Nephron progenitor cell (in vitro differentiated cells): ENCODE data around the gene SYT7.

Experiments used
- DNase-seq: peaks from one replicate; pipeline ENCODE4 v3.0.0; 2021
- H3K27ac Mint-ChIP-seq: 2 replicates; pipeline ENCODE4 v1.8.0; 2021; ENCODE audit warnings: mild to moderate bottlenecking, moderate library complexity, mixed read lengths
- H3K27me3 Mint-ChIP-seq: 2 replicates; pipeline ENCODE4 v1.8.0; 2021; ENCODE audit warnings: mild to moderate bottlenecking, low read depth, mixed read lengths; ENCODE audit not compliant: poor library complexity
- H3K36me3 Mint-ChIP-seq: 2 replicates; pipeline ENCODE4 v1.8.0; 2021; ENCODE audit warnings: low read depth, mixed read lengths
- H3K4me1 Mint-ChIP-seq: 2 replicates; pipeline ENCODE4 v1.8.0; 2021; ENCODE audit warnings: mixed read lengths
- H3K4me3 Mint-ChIP-seq: 2 replicates; pipeline ENCODE4 v1.8.0; 2021; ENCODE audit warnings: mild to moderate bottlenecking, moderate library complexity, mixed read lengths
- H3K9me3 Mint-ChIP-seq: 2 replicates; pipeline ENCODE4 v1.8.0; 2021; ENCODE audit warnings: mild to moderate bottlenecking, moderate library complexity, mixed read lengths
- CTCF ChIP-seq: fragments of 200-600 bp; sonication (generic); IDR thresholded peaks from 2 replicates; pipeline ENCODE4 v1.5.0; 2021; ENCODE audit warnings: antibody characterized with exemption

SYT7 gene

GRCh38 chr11:61551634-61552033 lies 29.2 kb downstream of the SYT7 start:
- H3K27me3 Mint-ChIP-seq: peaks cover 40% of the 10 kb centered on the region
- no peaks in the 10 kb centered on the region for H3K9me3 Mint-ChIP-seq
- H3K4me3 Mint-ChIP-seq: no peak overlapping the region
- H3K27ac Mint-ChIP-seq: no peak overlapping the region
- H3K36me3 Mint-ChIP-seq: no peaks in the 10 kb centered on the region
- TF ChIP-seq CTCF: no peak
- peaks cover 72% of the 10 kb centered on the region for H3K4me1 Mint-ChIP-seq
- DNase-seq: no peak

GRCh38 chr11:61550665-61551227 lies 30.1 kb downstream of the SYT7 start:
- TF ChIP-seq CTCF: no peak
- H3K27ac Mint-ChIP-seq: no peak overlapping the region

GRCh38 chr11:61549662-61550568 lies 31.0 kb downstream of the SYT7 start:
- peaks cover 78% of the 10 kb centered on the region for H3K4me1 Mint-ChIP-seq
- no peak for TF ChIP-seq CTCF
- no peaks in the 10 kb centered on the region for H3K9me3 Mint-ChIP-seq

More at GRCh38 chr11:61550665-61551227, 30.1 kb downstream of the SYT7 start:
- Mint-ChIP-seq H3K4me3 (no peak overlapping the region), H3K27me3 (peaks cover 31% of the 10 kb centered on the region), H3K36me3 (no peaks in the 10 kb centered on the region), H3K9me3 (no peaks in the 10 kb centered on the region), H3K4me1 (peaks cover 75% of the 10 kb centered on the region)
- DNase-seq: no peak

GRCh38 chr11:61549177-61549576 lies 31.7 kb downstream of the SYT7 start:
- H3K27ac Mint-ChIP-seq: no peak overlapping the region
- no peaks in the 10 kb centered on the region for H3K9me3 Mint-ChIP-seq
- H3K36me3 Mint-ChIP-seq: no peaks in the 10 kb centered on the region
- no peak for DNase-seq
- no peak for TF ChIP-seq CTCF
- H3K4me3 Mint-ChIP-seq: no peak overlapping the region
- peaks cover 16% of the 10 kb centered on the region for H3K27me3 Mint-ChIP-seq
- H3K4me1 Mint-ChIP-seq: peaks cover 75% of the 10 kb centered on the region

More at GRCh38 chr11:61549662-61550568, 31.0 kb downstream of the SYT7 start:
- no peak overlapping the region for H3K4me3 Mint-ChIP-seq
- no peak overlapping the region for H3K27ac Mint-ChIP-seq
- DNase-seq: no peak
- H3K36me3 Mint-ChIP-seq: no peaks in the 10 kb centered on the region
- peaks cover 23% of the 10 kb centered on the region for H3K27me3 Mint-ChIP-seq

GRCh38 chr11:61547246-61547645 lies 33.6 kb downstream of the SYT7 start:
- DNase-seq: no peak
- Mint-ChIP-seq H3K27me3 (peaks cover 11% of the 10 kb centered on the region), H3K4me3 (no peak overlapping the region), H3K4me1 (peaks cover 75% of the 10 kb centered on the region), H3K9me3 (no peaks in the 10 kb centered on the region), H3K27ac (no peak overlapping the region), H3K36me3 (no peaks in the 10 kb centered on the region)
- TF ChIP-seq CTCF: no peak
